Sigmoid colon (tissue), 4 donors: ENCODE results near the gene SLC7A6OS.

Source experiments
- EP300 ChIP-seq, 4 donors: sonication (generic); formaldehyde crosslinking; IDR thresholded peaks; one replicate each; pipeline ENCODE4 v1.6.1; 2017; ENCODE audit warnings: antibody characterized with exemption in 4 of 4
- POLR2A ChIP-seq, 2 donors: fragments of 450-650 bp; IDR thresholded peaks; one replicate each; pipeline ENCODE4 v1.6.1; 2016; ENCODE audit warnings: antibody characterized with exemption in 2 of 2, mild to moderate bottlenecking in 2 of 2, moderate library complexity in 2 of 2
- TF ChIP-seq, protein P1 (sequence below), 4 experiments: fragments of 450-650 bp in 3 of 4; fragments of 200-600 bp in 1 of 4; IDR thresholded peaks; one replicate each; pipeline ENCODE4 v1.5.1; 2016 to 2019; ENCODE audit warnings: antibody characterized with exemption in 4 of 4, mild to moderate bottlenecking in 3 of 4, moderate library complexity in 2 of 4

GRCh38 chr16:68353366-68353765 lies 42.6 kb upstream of the SLC7A6OS start:
- TF ChIP-seq, protein P1, sequence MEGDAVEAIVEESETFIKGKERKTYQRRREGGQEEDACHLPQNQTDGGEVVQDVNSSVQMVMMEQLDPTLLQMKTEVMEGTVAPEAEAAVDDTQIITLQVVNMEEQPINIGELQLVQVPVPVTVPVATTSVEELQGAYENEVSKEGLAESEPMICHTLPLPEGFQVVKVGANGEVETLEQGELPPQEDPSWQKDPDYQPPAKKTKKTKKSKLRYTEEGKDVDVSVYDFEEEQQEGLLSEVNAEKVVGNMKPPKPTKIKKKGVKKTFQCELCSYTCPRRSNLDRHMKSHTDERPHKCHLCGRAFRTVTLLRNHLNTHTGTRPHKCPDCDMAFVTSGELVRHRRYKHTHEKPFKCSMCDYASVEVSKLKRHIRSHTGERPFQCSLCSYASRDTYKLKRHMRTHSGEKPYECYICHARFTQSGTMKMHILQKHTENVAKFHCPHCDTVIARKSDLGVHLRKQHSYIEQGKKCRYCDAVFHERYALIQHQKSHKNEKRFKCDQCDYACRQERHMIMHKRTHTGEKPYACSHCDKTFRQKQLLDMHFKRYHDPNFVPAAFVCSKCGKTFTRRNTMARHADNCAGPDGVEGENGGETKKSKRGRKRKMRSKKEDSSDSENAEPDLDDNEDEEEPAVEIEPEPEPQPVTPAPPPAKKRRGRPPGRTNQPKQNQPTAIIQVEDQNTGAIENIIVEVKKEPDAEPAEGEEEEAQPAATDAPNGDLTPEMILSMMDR (IDR thresholded peaks at IDR 0.05) = no peak
- TF ChIP-seq POLR2A (IDR thresholded peaks at IDR 0.05) = no peak
- TF ChIP-seq EP300 (IDR thresholded peaks at IDR 0.05) = no peak
